Aorta (tissue), 5 donors: Measurements from ENCODE around the gene VAT1L. TPM values are rescaled to one million over a fixed set of nuclear protein-coding genes. Genes with fewer than 3 reads are reported as not detected.

Source experiments
- ATAC-seq: fragments of 200-7000 bp; cut with Tn5 transposase; one replicate; pipeline ENCODE4 v1.9.1; 2022; ENCODE audit warnings: moderate library complexity; ENCODE audit not compliant: low FRiP score
- DNase-seq, 2 donors: peaks; one replicate each; pipeline ENCODE4 v3.0.0-alpha.2; 2020
- H3K27ac ChIP-seq, 2 donors: one replicate each; pipeline ENCODE4 v1.5.1; 2013; ENCODE audit warnings: low read length in 2 of 2, mild to moderate bottlenecking in 2 of 2, moderate library complexity in 2 of 2, control low read depth in 1 of 2, inconsistent platforms in 1 of 2, low read depth in 1 of 2
- H3K27me3 ChIP-seq, 2 donors: one replicate each; pipeline ENCODE4 v1.6.1; 2013; ENCODE audit warnings: control low read depth in 1 of 2, low read length in 1 of 2, mild to moderate bottlenecking in 1 of 2, moderate library complexity in 1 of 2; ENCODE audit not compliant: insufficient read depth in 2 of 2, control insufficient read depth in 1 of 2
- H3K36me3 ChIP-seq, 2 donors: one replicate each; pipeline ENCODE4 v1.6.1; 2013; ENCODE audit warnings: control low read depth in 1 of 2, low read length in 1 of 2, mild to moderate bottlenecking in 1 of 2; ENCODE audit not compliant: insufficient read depth in 2 of 2, control insufficient read depth in 1 of 2
- H3K4me1 ChIP-seq, 2 donors: one replicate each; pipeline ENCODE4 v1.6.1; 2013; ENCODE audit warnings: low read length in 2 of 2, control low read depth in 1 of 2, mild to moderate bottlenecking in 1 of 2, moderate library complexity in 1 of 2; ENCODE audit not compliant: insufficient read depth in 2 of 2, control insufficient read depth in 1 of 2
- H3K4me3 ChIP-seq, 2 donors: one replicate each; pipeline ENCODE4 v1.5.1; 2013; ENCODE audit warnings: low read length in 2 of 2, control low read depth in 1 of 2, mild to moderate bottlenecking in 1 of 2
- H3K9me3 ChIP-seq: one replicate; pipeline ENCODE4 v1.6.1; 2013; ENCODE audit warnings: mild to moderate bottlenecking, low read length; ENCODE audit not compliant: control insufficient read depth
- WGBS, 2 donors: extraction: QIAGEN DNeasy Blood & Tissue Kit; methylation state at CpG; one replicate each; pipeline ENCODE4 v1.1.7; 2013; 5-methylcytosine and 5-hydroxymethylcytosine counted together
- intact Hi-C, 2 donors: fragments of 100-400 bp; cut with DNase I; formaldehyde crosslinking; loops; one replicate each; pipeline versions ENCODE4 v1.14.2 to v1.15.0; 2022
- polyA plus RNA-seq, 2 donors: library from polyadenylated mRNA; stranded (reverse); fragments of 200-250 nt; gene quantifications; one replicate each; pipeline ENCODE4 v1.2.3, GENCODE V29; 2013
- total RNA-seq, 2 donors: library from RNA; stranded (reverse); fragmentation: NEBNext Ultra II Directional; extraction: Animal tissue kit (Norgen Biotek cat#: 25700); gene quantifications; one replicate each; pipeline ENCODE4 v1.2.1, GENCODE V29; 2021
- donor health status: healthy with polysubstance abuse.
- donor health status: Bipolar disorder and iron deficiency.
- donor health status: DM: no; HTN: no; CAD: no.
- donor health status: DM: no; HTN: no; CAD: no.
- donor health status: DM: yes; HTN: yes; CAD: no.

The VAT1L gene
- total and polyA plus RNA-seq, 4 donors = 9.3 to 28.4 (median 17.6) TPM

- H3K9me3 ChIP-seq = no peaks in the 10 kb centered on the region
- WGBS, 2 donors = 53 to 58% methylated on average over 2 of the region's 2 CpGs
- H3K4me3 ChIP-seq = no peak overlapping the region
- intact Hi-C loops = loop anchor here in 1 of 2 donors (10.0 kb wide), 1 partner anchor 177 kb away; no protein-coding TSS in a partner anchor
- no peaks in the 10 kb centered on the region for H3K4me1 ChIP-seq
- H3K27me3 ChIP-seq = no peaks in the 10 kb centered on the region
- DNase-seq (no peak), ATAC-seq (no peak)
- H3K27ac ChIP-seq = no peak overlapping the region
- no peaks in the 10 kb centered on the region for H3K36me3 ChIP-seq
Measured at GRCh38 chr16:77787452-77787851, 912 bp upstream of the VAT1L start.

- WGBS, 2 donors = 2% methylated on average over 34 of the region's 34 CpGs
- peak overlapping the region; percentile 63 to 70 for H3K4me3 ChIP-seq
- no peaks in the 10 kb centered on the region for H3K27me3 ChIP-seq
- no peaks in the 10 kb centered on the region for H3K36me3 ChIP-seq
- H3K9me3 ChIP-seq = no peaks in the 10 kb centered on the region
- DNase-seq (no peak), ATAC-seq (peak; percentile 51)
- intact Hi-C loops = loop anchor here (10.0 kb wide), 2 partner anchors 115 to 175 kb away; no protein-coding TSS in a partner anchor
- H3K27ac ChIP-seq = no peak overlapping the region
- no peaks in the 10 kb centered on the region for H3K4me1 ChIP-seq
Measured at GRCh38 chr16:77789085-77790008, 983 bp downstream of the VAT1L start.

GRCh38 chr16:77790009-77790372 lies 1.6 kb downstream of the VAT1L start:
- 9% methylated on average over 11 of the region's 11 CpGs for WGBS, 2 donors
- intact Hi-C loops = loop anchor here in 1 of 2 donors (10.0 kb wide), 1 partner anchor 115 kb away; no protein-coding TSS in a partner anchor
- no peak overlapping the region for H3K27ac ChIP-seq

GRCh38 chr16:77790912-77791311 lies 2.5 kb downstream of the VAT1L start:
- Histone ChIP-seq H3K4me3 (no peak overlapping the region), H3K9me3 (no peaks in the 10 kb centered on the region), H3K36me3 (no peaks in the 10 kb centered on the region), H3K27ac (no peak overlapping the region), H3K4me1 (no peaks in the 10 kb centered on the region), H3K27me3 (no peaks in the 10 kb centered on the region)
- intact Hi-C loops = loop anchor here in 1 of 2 donors (10.0 kb wide), 1 partner anchor 116 kb away; no protein-coding TSS in a partner anchor
- DNase-seq (no peak), ATAC-seq (no peak)
- 61 to 84% methylated on average over 3 of the region's 3 CpGs for WGBS, 2 donors

More at GRCh38 chr16:77790009-77790372, 1.6 kb downstream of the VAT1L start:
- H3K4me3 ChIP-seq = peak overlapping the region; percentile 63 to 70
- no peaks in the 10 kb centered on the region for H3K4me1 ChIP-seq
- H3K36me3 ChIP-seq = no peaks in the 10 kb centered on the region
- no peak for ATAC-seq
- DNase-seq = no peak
- H3K9me3 ChIP-seq = no peaks in the 10 kb centered on the region
- no peaks in the 10 kb centered on the region for H3K27me3 ChIP-seq

GRCh38 chr16:77793417-77793816 lies 5.1 kb downstream of the VAT1L start:
- no peaks in the 10 kb centered on the region for H3K36me3 ChIP-seq
- no peaks in the 10 kb centered on the region for H3K9me3 ChIP-seq
- no peaks in the 10 kb centered on the region for H3K27me3 ChIP-seq
- H3K4me3 ChIP-seq = no peak overlapping the region
- H3K4me1 ChIP-seq = no peaks in the 10 kb centered on the region
- DNase-seq = no peak
- WGBS, 2 donors = 62 to 79% methylated on average over 2 of the region's 2 CpGs
- ATAC-seq = no peak
- no peak overlapping the region for H3K27ac ChIP-seq
- intact Hi-C loops = loop anchor here in 1 of 2 donors (10.0 kb wide), 1 partner anchor 119 kb away; no protein-coding TSS in a partner anchor

GRCh38 chr16:77794586-77794985 lies 6.2 kb downstream of the VAT1L start:
- DNase-seq (no peak), ATAC-seq (no peak)
- Histone ChIP-seq H3K4me3 (no peak overlapping the region), H3K9me3 (no peaks in the 10 kb centered on the region), H3K27me3 (no peaks in the 10 kb centered on the region), H3K36me3 (no peaks in the 10 kb centered on the region), H3K4me1 (no peaks in the 10 kb centered on the region), H3K27ac (no peak overlapping the region)
- WGBS, 2 donors = 89% methylated on average over 3 of the region's 3 CpGs
- intact Hi-C loops = loop anchor here in 1 of 2 donors (10.0 kb wide), 1 partner anchor 120 kb away; no protein-coding TSS in a partner anchor

GRCh38 chr16:77801817-77802216 lies 13.5 kb downstream of the VAT1L start:
- peak overlapping the region in 1 of 2 donors; percentile 67 for H3K27ac ChIP-seq
- H3K9me3 ChIP-seq = no peaks in the 10 kb centered on the region
- ATAC-seq = no peak
- no peaks in the 10 kb centered on the region for H3K36me3 ChIP-seq
- no peak overlapping the region for H3K4me3 ChIP-seq
- no peaks in the 10 kb centered on the region for H3K27me3 ChIP-seq
- intact Hi-C loops = no loop called here
- H3K4me1 ChIP-seq = no peaks in the 10 kb centered on the region
- DNase-seq = no peak
- WGBS, 2 donors = 84 to 86% methylated on average over 8 of the region's 8 CpGs

DNA sequence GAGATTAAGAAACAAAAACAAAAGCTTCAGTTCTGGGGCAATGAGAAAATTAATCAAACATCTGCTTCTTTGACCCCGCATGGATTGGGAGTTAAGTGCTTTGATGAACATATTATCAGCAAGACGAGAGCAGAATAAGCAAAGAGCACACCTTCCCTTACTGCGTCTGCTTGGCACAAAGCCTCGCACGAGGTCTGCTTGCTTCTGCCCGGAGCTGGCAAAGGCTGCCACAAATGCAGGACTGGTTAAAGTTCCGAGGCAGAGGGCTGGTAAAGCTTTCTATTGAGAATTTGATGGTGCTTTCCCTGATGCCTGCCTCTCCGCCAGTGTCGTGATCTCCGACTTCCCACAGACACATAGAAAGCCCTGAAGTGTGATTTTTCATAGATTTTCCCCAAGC lies 17.0 kb downstream of the VAT1L start:
- no peaks in the 10 kb centered on the region for H3K27me3 ChIP-seq
- intact Hi-C loops = no loop called here
- ATAC-seq = no peak
- H3K27ac ChIP-seq = no peak overlapping the region
- H3K9me3 ChIP-seq = no peaks in the 10 kb centered on the region
- no peaks in the 10 kb centered on the region for H3K4me1 ChIP-seq
- no peaks in the 10 kb centered on the region for H3K36me3 ChIP-seq
- 7 to 8% methylated on average over 10 of the region's 10 CpGs for WGBS, 2 donors
- peak overlapping the region in 1 of 2 donors; percentile 57 for H3K4me3 ChIP-seq
- no peak for DNase-seq

DNA sequence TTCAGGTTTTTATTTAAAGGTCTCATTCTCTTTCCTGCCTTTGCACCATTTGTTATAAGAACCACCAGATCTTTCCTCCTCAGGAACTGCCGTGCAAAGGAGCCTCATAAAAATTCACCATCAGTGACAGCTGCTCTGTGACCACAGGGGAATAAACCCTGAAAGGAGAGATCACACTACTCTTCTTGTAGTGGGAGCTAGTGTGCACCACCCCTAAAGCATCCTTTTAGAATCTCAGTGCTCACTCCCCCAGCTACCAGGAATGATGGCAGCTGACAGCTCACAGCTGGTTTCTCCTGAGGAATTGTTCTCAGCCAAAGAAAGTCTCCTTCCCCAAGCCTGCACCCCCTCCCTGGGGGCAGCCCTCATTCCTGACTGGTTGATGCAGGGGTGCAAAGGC lies 18.7 kb downstream of the VAT1L start:
- Histone ChIP-seq H3K4me3 (no peak overlapping the region), H3K4me1 (no peaks in the 10 kb centered on the region), H3K27ac (no peak overlapping the region), H3K9me3 (no peaks in the 10 kb centered on the region), H3K27me3 (no peaks in the 10 kb centered on the region), H3K36me3 (no peaks in the 10 kb centered on the region)
- intact Hi-C loops = no loop called here
- no peak for ATAC-seq
- 50 to 94% methylated on average over 1 of the region's 1 CpG for WGBS, 2 donors
- DNase-seq = no peak
